GM06990 (cell line): ENCODE measurements around the gene FASTK.

ENCODE experiments used
- DNase-seq: peaks from one replicate; pipeline ENCODE4 v3.0.0-alpha.2; 2011; ENCODE audit not compliant: insufficient read length; ENCODE audit errors: extremely low read depth
- H3K27me3 ChIP-seq: replicated peaks from 2 replicates; pipeline ENCODE4 v1.6.0; 2011; ENCODE audit warnings: low read length; ENCODE audit not compliant: control insufficient read depth, insufficient read depth
- H3K36me3 ChIP-seq: 2 replicates; pipeline ENCODE4 v1.5.1; 2011; ENCODE audit warnings: low read length; ENCODE audit not compliant: control insufficient read depth, insufficient read depth
- H3K4me3 ChIP-seq: replicated peaks from 2 replicates; pipeline ENCODE4 v1.5.1; 2011; ENCODE audit warnings: low read depth, mild to moderate bottlenecking, control low read depth, low read length
- TF ChIP-seq, protein P1 (sequence below): IDR thresholded peaks from 2 replicates; pipeline ENCODE4 v1.5.1; 2011; ENCODE audit warnings: low read length, control low read depth, mild to moderate bottlenecking, inconsistent platforms; ENCODE audit not compliant: insufficient read depth, poor library complexity, severe bottlenecking

The FASTK gene

DNA sequence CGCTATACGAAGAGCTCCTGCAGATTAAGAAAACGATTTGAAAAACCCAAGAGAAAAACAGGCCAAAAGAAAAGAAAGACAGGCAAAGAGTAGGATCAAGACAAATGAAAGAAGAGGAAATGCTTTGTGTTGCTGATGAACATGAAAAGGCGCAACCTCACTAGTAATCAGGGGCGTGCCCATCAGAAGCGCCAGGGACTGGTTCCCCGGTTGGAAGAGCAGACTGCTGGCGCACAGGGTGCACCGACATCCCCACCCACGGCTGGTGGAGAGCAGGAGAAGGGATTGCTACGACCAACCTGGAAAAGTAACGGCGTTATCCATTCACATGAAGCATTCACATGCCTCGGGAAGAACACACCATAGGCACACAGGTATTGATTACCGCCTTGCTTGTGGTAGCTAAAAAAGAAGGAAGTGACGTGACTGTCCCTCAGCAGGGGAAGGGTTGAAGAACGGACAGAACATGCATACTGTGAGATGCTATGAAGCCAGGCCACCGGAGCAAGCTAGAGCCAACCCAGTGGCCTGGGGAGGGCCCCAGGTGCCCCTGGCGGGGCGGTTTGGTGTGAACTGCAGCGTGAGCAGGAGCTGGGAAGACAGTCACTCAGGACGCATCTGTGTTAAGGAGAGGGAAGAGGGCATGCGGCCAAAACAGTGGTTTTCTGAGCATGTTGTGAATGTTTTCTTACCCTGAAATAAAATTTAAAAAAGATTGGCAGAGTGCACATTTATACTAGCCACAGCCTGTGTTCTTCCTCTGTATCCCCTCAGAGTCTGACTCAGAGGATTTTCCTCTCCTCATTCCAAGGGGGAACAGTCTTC is 24.0 kb upstream of the FASTK start:
- DNase-seq, result no peak
- Histone ChIP-seq H3K36me3 (no peaks in the 10 kb centered on the region), H3K27me3 (no peaks in the 10 kb centered on the region), H3K4me3 (no peak overlapping the region)
- TF ChIP-seq, protein P1, sequence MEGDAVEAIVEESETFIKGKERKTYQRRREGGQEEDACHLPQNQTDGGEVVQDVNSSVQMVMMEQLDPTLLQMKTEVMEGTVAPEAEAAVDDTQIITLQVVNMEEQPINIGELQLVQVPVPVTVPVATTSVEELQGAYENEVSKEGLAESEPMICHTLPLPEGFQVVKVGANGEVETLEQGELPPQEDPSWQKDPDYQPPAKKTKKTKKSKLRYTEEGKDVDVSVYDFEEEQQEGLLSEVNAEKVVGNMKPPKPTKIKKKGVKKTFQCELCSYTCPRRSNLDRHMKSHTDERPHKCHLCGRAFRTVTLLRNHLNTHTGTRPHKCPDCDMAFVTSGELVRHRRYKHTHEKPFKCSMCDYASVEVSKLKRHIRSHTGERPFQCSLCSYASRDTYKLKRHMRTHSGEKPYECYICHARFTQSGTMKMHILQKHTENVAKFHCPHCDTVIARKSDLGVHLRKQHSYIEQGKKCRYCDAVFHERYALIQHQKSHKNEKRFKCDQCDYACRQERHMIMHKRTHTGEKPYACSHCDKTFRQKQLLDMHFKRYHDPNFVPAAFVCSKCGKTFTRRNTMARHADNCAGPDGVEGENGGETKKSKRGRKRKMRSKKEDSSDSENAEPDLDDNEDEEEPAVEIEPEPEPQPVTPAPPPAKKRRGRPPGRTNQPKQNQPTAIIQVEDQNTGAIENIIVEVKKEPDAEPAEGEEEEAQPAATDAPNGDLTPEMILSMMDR, result no peak

DNA sequence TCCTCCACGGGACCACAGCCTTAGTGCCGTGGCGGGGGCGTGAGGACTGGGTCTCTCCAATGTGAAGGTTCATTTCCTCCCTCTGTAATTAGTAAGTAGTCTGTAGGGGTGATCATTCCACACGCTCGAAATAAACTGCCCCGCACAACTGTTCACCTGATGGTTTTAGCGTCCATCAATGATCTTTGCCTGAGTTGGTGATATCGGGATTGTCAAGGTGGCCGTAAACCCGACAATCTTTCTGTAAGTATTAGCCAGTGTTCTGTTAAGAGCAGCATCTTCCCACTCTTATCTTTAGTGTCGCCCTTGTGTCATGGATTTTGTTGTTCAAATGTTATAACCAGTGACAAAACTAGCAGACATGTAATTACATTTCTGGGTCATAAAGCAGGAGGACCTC is 23.4 kb upstream of the FASTK start:
- DNase-seq, result no peak
- no peak overlapping the region for H3K4me3 ChIP-seq
- TF ChIP-seq, protein P1, result no peak
- no peaks in the 10 kb centered on the region for H3K27me3 ChIP-seq
- H3K36me3 ChIP-seq, result no peaks in the 10 kb centered on the region

DNA sequence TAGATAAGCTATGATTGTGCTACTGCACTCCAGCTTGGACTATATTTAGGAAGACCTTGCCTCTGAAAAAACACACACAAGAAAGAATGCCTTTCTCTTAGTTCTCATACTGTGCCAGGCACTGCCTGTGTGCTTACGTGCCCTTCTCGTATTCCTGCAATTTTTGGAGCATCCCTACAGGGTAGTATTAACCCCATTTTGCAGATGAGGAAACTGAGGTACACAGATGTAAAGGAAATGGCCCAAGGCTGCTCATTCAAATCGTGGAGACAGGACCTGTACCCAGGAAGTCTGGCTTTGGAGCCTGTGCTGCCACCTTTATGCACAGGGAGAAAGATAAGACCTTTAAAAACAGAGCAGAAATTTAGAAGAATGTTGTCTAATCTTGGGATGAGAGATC is 22.4 kb upstream of the FASTK start:
- Histone ChIP-seq H3K36me3 (no peaks in the 10 kb centered on the region), H3K4me3 (no peak overlapping the region), H3K27me3 (no peaks in the 10 kb centered on the region)
- TF ChIP-seq, protein P1, result no peak
- no peak for DNase-seq

DNA sequence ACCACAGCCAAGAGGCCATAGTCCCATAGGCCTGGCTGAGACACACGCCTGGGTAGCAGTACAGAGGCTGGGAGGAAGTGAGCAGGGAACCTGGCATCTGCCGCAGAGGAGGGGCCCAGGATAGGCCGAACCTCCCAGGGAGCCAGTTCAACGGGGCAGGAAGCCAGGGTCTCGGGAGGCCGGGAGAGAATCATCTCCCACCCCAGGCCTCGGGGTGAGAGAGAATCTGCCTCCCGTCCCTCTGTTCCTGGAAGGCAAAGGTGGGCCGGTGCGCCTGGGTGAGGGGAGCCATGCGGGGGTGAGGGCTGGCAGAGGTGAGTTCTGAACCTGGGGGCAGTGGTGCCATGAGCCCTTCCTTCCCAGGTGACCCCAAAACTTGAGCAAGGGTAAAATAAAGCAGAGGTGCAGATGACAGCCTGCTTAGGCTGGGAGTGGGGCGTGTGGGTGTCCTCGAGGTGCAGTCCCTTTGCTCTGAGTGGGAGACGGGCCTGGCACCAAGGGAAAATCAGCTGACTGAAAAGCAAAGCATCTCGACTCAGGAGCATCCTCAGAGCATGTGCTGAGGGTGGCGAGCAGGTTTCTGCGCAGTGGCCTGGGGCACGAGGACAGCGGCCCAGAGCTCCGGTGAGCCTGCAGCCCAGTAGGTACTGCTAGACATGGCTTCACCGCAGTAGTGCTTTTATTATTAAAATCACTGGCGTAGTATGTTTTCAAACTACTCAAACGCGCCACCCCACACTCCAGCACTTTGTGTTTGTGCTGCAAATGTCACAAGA is 21.2 kb upstream of the FASTK start:
- no peak for DNase-seq
- Histone ChIP-seq H3K27me3 (no peaks in the 10 kb centered on the region), H3K36me3 (no peaks in the 10 kb centered on the region), H3K4me3 (no peak overlapping the region)
- TF ChIP-seq, protein P1, result no peak

DNA sequence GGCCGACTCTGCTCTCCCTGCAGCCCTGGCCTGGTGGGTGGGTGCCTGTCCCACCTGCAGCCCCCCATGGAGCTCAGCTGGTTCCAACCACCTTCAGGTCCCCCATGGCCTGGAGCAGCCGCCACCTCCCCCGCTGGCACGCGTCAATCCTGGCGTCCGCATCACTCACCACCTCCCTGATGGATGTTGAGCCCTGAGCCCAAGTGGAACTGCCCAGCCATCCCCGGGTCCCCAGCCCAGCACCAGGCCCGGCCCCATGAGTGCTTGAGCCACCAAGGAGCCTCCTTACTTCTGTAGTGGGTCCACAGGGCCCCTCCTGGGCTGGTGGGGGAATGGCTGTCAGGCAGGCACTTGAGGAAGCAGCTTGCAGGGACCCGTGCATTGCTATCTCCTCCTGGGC is 20.3 kb upstream of the FASTK start:
- Histone ChIP-seq H3K36me3 (no peaks in the 10 kb centered on the region), H3K27me3 (no peaks in the 10 kb centered on the region), H3K4me3 (no peak overlapping the region)
- TF ChIP-seq, protein P1, result no peak
- no peak for DNase-seq
